IMR-90 (cell line): ENCODE data around the gene MDP1. TPM values are rescaled to one million over a fixed set of nuclear protein-coding genes. Genes with fewer than 3 reads are reported as not detected.

ENCODE experiments used
- ATAC-seq: fragments of 200-7000 bp; cut with Tn5 transposase; 2 replicates; pipeline ENCODE4 v1.9.1; 2020; ENCODE audit warnings: low read depth, mild to moderate bottlenecking, moderate library complexity
- BruUV-seq: library from RNA; stranded (reverse); fragments of 400-500 nt; replicated peaks from 2 replicates; lab custom pipeline; 2021; lab: Mats Ljungman, UMichigan
- CTCF ChIA-PET: fragments of 300-600 bp; formaldehyde crosslinking; extraction: SDS; loops from one replicate; lab custom pipeline; 2021; ENCODE audit warnings: antibody characterized with exemption; lab: Yijun Ruan, JAX
- POLR2A ChIA-PET: fragments of 300-600 bp; sonication (Branson Sonifier 250); formaldehyde crosslinking; loops from one replicate; lab custom pipeline; 2022; ENCODE audit warnings: antibody characterized with exemption; ENCODE audit not compliant: unreplicated experiment; lab: Charles Lee
- DNase-seq: peaks from one replicate; pipeline ENCODE4 v3.0.0; 2013
- H2AFZ ChIP-seq: replicated peaks from 2 replicates; pipeline ENCODE3; 2013; ENCODE audit warnings: low read length, mild to moderate bottlenecking; ENCODE audit not compliant: poor library complexity
- H2AK5ac ChIP-seq: 2 replicates; pipeline ENCODE4 v1.6.1; 2013; ENCODE audit warnings: low read depth, low read length, inconsistent platforms
- H2AK9ac ChIP-seq: replicated peaks from 2 replicates; pipeline ENCODE3; 2013; ENCODE audit warnings: mild to moderate bottlenecking, low read depth, low read length, moderate library complexity; ENCODE audit not compliant: poor library complexity
- H2BK120ac ChIP-seq: 2 replicates; pipeline ENCODE4 v1.6.1; 2013; ENCODE audit warnings: low read depth, low read length, inconsistent platforms
- H2BK15ac ChIP-seq: 3 replicates; pipeline ENCODE4 v1.6.1; 2013; ENCODE audit warnings: low read depth, low read length, inconsistent platforms
- H2BK20ac ChIP-seq: 2 replicates; pipeline ENCODE4 v1.6.1; 2013; ENCODE audit warnings: low read depth, mild to moderate bottlenecking, inconsistent platforms, low read length, moderate library complexity
- H2BK5ac ChIP-seq: 2 replicates; pipeline ENCODE4 v1.6.1; 2013; ENCODE audit warnings: mild to moderate bottlenecking, low read depth, low read length, inconsistent platforms; ENCODE audit not compliant: poor library complexity, severe bottlenecking
- H3K14ac ChIP-seq: replicated peaks from 2 replicates; pipeline ENCODE4 v1.6.1; 2013; ENCODE audit warnings: low read depth, low read length, inconsistent platforms
- H3K18ac ChIP-seq: 2 replicates; pipeline ENCODE4 v1.6.1; 2013; ENCODE audit warnings: low read depth, low read length, control low read depth
- H3K23ac ChIP-seq: 2 replicates; pipeline ENCODE4 v1.6.1; 2013; ENCODE audit warnings: low read depth, low read length, inconsistent platforms
- H3K27ac ChIP-seq: 2 replicates; pipeline ENCODE4 v1.5.1; 2013; ENCODE audit warnings: mild to moderate bottlenecking, control low read depth, low read length; ENCODE audit not compliant: insufficient read depth
- H3K27me3 ChIP-seq: 2 replicates; pipeline ENCODE4 v1.6.1; 2013; ENCODE audit warnings: low read length; ENCODE audit not compliant: control insufficient read depth, insufficient read depth
- H3K36me3 ChIP-seq: 2 replicates; pipeline ENCODE4 v1.6.1; 2013; ENCODE audit warnings: low read length, mixed read lengths; ENCODE audit not compliant: control insufficient read depth, insufficient read depth
- H3K4ac ChIP-seq: 2 replicates; pipeline ENCODE4 v1.6.1; 2013; ENCODE audit warnings: low read depth, low read length, inconsistent platforms
- H3K4me1 ChIP-seq: 2 replicates; pipeline ENCODE4 v1.6.1; 2013; ENCODE audit warnings: low read length, mixed read lengths; ENCODE audit not compliant: control insufficient read depth, insufficient read depth
- H3K4me2 ChIP-seq: 2 replicates; pipeline ENCODE4 v1.6.1; 2013; ENCODE audit warnings: low read depth, mild to moderate bottlenecking, control low read depth, low read length, moderate library complexity
- H3K4me3 ChIP-seq: 2 replicates; pipeline ENCODE4 v1.5.1; 2013; ENCODE audit warnings: low read depth, mild to moderate bottlenecking, control low read depth, low read length, moderate library complexity; ENCODE audit not compliant: insufficient read depth
- H3K56ac ChIP-seq: 2 replicates; pipeline ENCODE4 v1.6.1; 2013; ENCODE audit warnings: low read length, inconsistent platforms; ENCODE audit not compliant: insufficient read depth; ENCODE audit errors: extremely low read depth
- H3K79me1 ChIP-seq, 2 experiments: 2 replicates each; pipeline ENCODE4 v1.6.1; 2013; ENCODE audit warnings: low read length in 2 of 2, inconsistent platforms in 1 of 2, low read depth in 1 of 2
- H3K9ac ChIP-seq: 2 replicates; pipeline ENCODE4 v1.6.1; 2013; ENCODE audit warnings: low read depth, low read length, control low read depth
- H3K9me1 ChIP-seq: 2 replicates; pipeline ENCODE4 v1.6.1; 2013; ENCODE audit warnings: low read length, inconsistent platforms; ENCODE audit not compliant: insufficient read depth
- H3K9me3 ChIP-seq: 2 replicates; pipeline ENCODE4 v1.6.1; 2013; ENCODE audit warnings: low read length; ENCODE audit not compliant: control insufficient read depth, insufficient read depth
- H4K20me1 ChIP-seq: 2 replicates; pipeline ENCODE4 v1.6.1; 2013; ENCODE audit warnings: low read length, inconsistent platforms; ENCODE audit not compliant: insufficient read depth
- H4K5ac ChIP-seq: 2 replicates; pipeline ENCODE4 v1.6.1; 2013; ENCODE audit warnings: mild to moderate bottlenecking, low read depth, low read length, control low read depth
- H4K8ac ChIP-seq, 2 experiments: 2 replicates each; pipeline ENCODE4 v1.6.1; 2013; ENCODE audit warnings: low read depth in 2 of 2, low read length in 2 of 2, control low read depth in 1 of 2, inconsistent platforms in 1 of 2
- H4K91ac ChIP-seq: 2 replicates; pipeline ENCODE4 v1.6.1; 2013; ENCODE audit warnings: low read depth, low read length, inconsistent platforms; ENCODE audit not compliant: insufficient read depth
- CEBPB ChIP-seq: IDR thresholded peaks from 2 replicates; pipeline ENCODE4 v1.6.1; 2012; ENCODE audit warnings: low read depth, low read length, improper control_type of control experiment
- CHD1 ChIP-seq: IDR thresholded peaks from 2 replicates; pipeline ENCODE4 v1.6.1; 2012; ENCODE audit warnings: low read depth, low read length, improper control_type of control experiment
- ELK1 ChIP-seq: fragments of 150-350 bp; IDR thresholded peaks from 2 replicates; pipeline ENCODE4 v1.6.1; 2016; ENCODE audit warnings: low read depth, mild to moderate bottlenecking, low read length, moderate library complexity, borderline replicate concordance
- NFE2L2 ChIP-seq: fragments of 150-350 bp; IDR thresholded peaks from 2 replicates; pipeline ENCODE4 v1.6.1; 2016; ENCODE audit warnings: low read depth, mild to moderate bottlenecking, low read length
- POLR2A ChIP-seq: IDR thresholded peaks from 2 replicates; pipeline ENCODE4 v1.6.1; 2012; ENCODE audit warnings: mild to moderate bottlenecking, low read depth, low read length
- SMC3 ChIP-seq: fragments of 150-350 bp; IDR thresholded peaks from 2 replicates; pipeline ENCODE4 v1.6.1; 2016; ENCODE audit warnings: low read depth, mild to moderate bottlenecking, antibody characterized with exemption, low read length, moderate library complexity
- WGBS, 2 experiments: methylation state at CpG; one replicate each; pipeline versions ENCODE4 v1.1.5 to v1.1.7; 2013; ENCODE audit warnings: missing lambda C conversion rate in 2 of 2; ENCODE audit not compliant: insufficient read length in 1 of 2; ENCODE audit errors: extremely low coverage in 2 of 2; 5-methylcytosine and 5-hydroxymethylcytosine counted together
- dilution Hi-C: fragments of 300-500 bp; cut with HindIII; formaldehyde crosslinking; loops from one replicate; pipeline ENCODE4 v1.14.3; 2018; ENCODE audit warnings: low sequenced_read_pairs; ENCODE audit not compliant: unreplicated experiment
- in situ Hi-C: fragments of 300-500 bp; cut with MboI; formaldehyde crosslinking; loops from 3 replicates; pipeline ENCODE4 v1.14.3; 2019; ENCODE audit warnings: low sequenced_read_pairs, inconsistent platforms, mixed read lengths
- intact Hi-C: fragments of 100-400 bp; cut with micrococcal nuclease; formaldehyde crosslinking; loops from 2 replicates; pipeline ENCODE4 v1.10.0; 2022
- polyA plus RNA-seq, 3 experiments: library from polyadenylated mRNA; depleted of rRNA; stranded (reverse); fragments of >200 nt; gene quantifications; 2 replicates each; pipeline ENCODE4 v1.2.3, GENCODE V29; 2012; ENCODE audit warnings: low replicate concordance in 1 of 3
- total RNA-seq: library from RNA; depleted of rRNA; stranded (reverse); fragments of >200 nt; gene quantifications from 2 replicates; pipeline ENCODE4 v1.2.3, GENCODE V29; 2012

MDP1 gene
- total and polyA plus RNA-seq, 2 of the 4 experiments (the other 2 are of a cell fraction) = 15.1 to 17.8 TPM

- H2AK5ac ChIP-seq = no peak overlapping the region
- H2BK120ac ChIP-seq = no peak overlapping the region
- no peak overlapping the region for H3K4me3 ChIP-seq
- no peak overlapping the region for H2AFZ ChIP-seq
- BruUV-seq = no TSS peak
- H3K14ac ChIP-seq = no peak overlapping the region
- no peak overlapping the region for H2BK5ac ChIP-seq
- no peaks in the 10 kb centered on the region for H4K20me1 ChIP-seq
- H3K9me1 ChIP-seq = peaks cover 11% of the 10 kb centered on the region; the same call in 1 of the 2 replicates
- peak overlapping the region in 1 of 2 experiments; percentile 59; a peak in 1 of 4 replicates for H4K8ac ChIP-seq
- H2BK20ac ChIP-seq = no peak overlapping the region
- 80% methylated on average over 1 of the region's 2 CpGs; no CpG with 5 or more reads in 1 of the 2 experiments for WGBS, 2 experiments
- no peaks in the 10 kb centered on the region for H3K27me3 ChIP-seq
- H2AK9ac ChIP-seq = peak overlapping the region; percentile 9
- peak overlapping the region; percentile 90 for H3K23ac ChIP-seq
- H3K4me2 ChIP-seq = no peak overlapping the region
- H3K79me1 ChIP-seq = peaks cover 38 to 56% of the 10 kb centered on the region in 2 experiments
- H2BK15ac ChIP-seq = no peak overlapping the region
- peaks cover 8% of the 10 kb centered on the region for H3K4me1 ChIP-seq
- no peak overlapping the region for H3K18ac ChIP-seq
- H3K56ac ChIP-seq = no peak overlapping the region
- dilution Hi-C loops (no loop called here), intact Hi-C loops (no loop called here), in situ Hi-C loops (no loop called here)
- H3K9ac ChIP-seq = no peak overlapping the region
- H3K36me3 ChIP-seq = peaks cover 16% of the 10 kb centered on the region
- H4K91ac ChIP-seq = no peak overlapping the region
- TF ChIP-seq POLR2A = no peak
- TF ChIP-seq NFE2L2 = no peak
- TF ChIP-seq CHD1 = no peak
- TF ChIP-seq SMC3 = no peak
- TF ChIP-seq ELK1 = no peak
- TF ChIP-seq CEBPB = no peak
- no peak overlapping the region for H3K4ac ChIP-seq
- no peak overlapping the region for H4K5ac ChIP-seq
- POLR2A ChIA-PET = no interaction called here
- H3K27ac ChIP-seq = no peak overlapping the region
- ATAC-seq (no peak), DNase-seq (no peak)
- CTCF ChIA-PET = no interaction called here
- H3K9me3 ChIP-seq = no peaks in the 10 kb centered on the region
These were observed 18.8 kb downstream of the MDP1 start for GRCh38 chr14:24197056-24197450.
